SH-SY5Y (cell line): Measurements from ENCODE around the gene NMRK1.

ENCODE experiments used
- GATA2 ChIP-seq: IDR thresholded peaks from 2 replicates; pipeline ENCODE4 v1.6.1; 2011; ENCODE audit warnings: mild to moderate bottlenecking, low read depth, low read length
- GATA3 ChIP-seq: IDR thresholded peaks from 2 replicates; pipeline ENCODE4 v1.6.1; 2011; ENCODE audit warnings: low read depth, mild to moderate bottlenecking, low read length, moderate library complexity

- TF ChIP-seq GATA2 (no peak), GATA3 (no peak)
Observed at GRCh38 chr9:75065510-75065909, 22.4 kb downstream of the NMRK1 start.
